GM23338 (cell line): ENCODE measurements around the gene GPR176. TPM values are rescaled to one million over a fixed set of nuclear protein-coding genes. Genes with fewer than 3 reads are reported as not detected.

Experiments used
- ATAC-seq: fragments of 200-7000 bp; cut with Tn5 transposase; 3 replicates; pipeline ENCODE4 v1.9.1; 2020
- DNase-seq: peaks from one replicate; pipeline ENCODE4 v3.0.0-alpha.2; 2015; ENCODE audit warnings: low spot score
- H2AFZ ChIP-seq: fragments of 200-600 bp; sonication (generic); 2 replicates; pipeline ENCODE4 v1.8.0; 2016; ENCODE audit warnings: antibody characterized with exemption, mild to moderate bottlenecking, moderate library complexity
- H3F3A ChIP-seq: fragments of 200-600 bp; sonication (generic); replicated peaks from 2 replicates; pipeline ENCODE4 v1.8.0; 2017; ENCODE audit warnings: antibody characterized with exemption, mixed run types, low read depth
- H3K27ac ChIP-seq: fragments of 200-600 bp; sonication (generic); 2 replicates; pipeline ENCODE4 v1.6.1; 2016; ENCODE audit warnings: low read depth
- H3K27me3 ChIP-seq: fragments of 200-600 bp; sonication (generic); 2 replicates; pipeline ENCODE4 v1.8.0; 2016; ENCODE audit warnings: mild to moderate bottlenecking, mixed run types, moderate library complexity; ENCODE audit not compliant: insufficient read depth
- H3K36me3 ChIP-seq: fragments of 200-600 bp; sonication (generic); 2 replicates; pipeline ENCODE4 v1.8.0; 2016; ENCODE audit warnings: mild to moderate bottlenecking; ENCODE audit not compliant: insufficient read depth
- H3K4me1 ChIP-seq: fragments of 200-600 bp; sonication (generic); 2 replicates; pipeline ENCODE4 v1.8.0; 2016; ENCODE audit warnings: mild to moderate bottlenecking, moderate library complexity; ENCODE audit not compliant: insufficient read depth
- H3K4me2 ChIP-seq: fragments of 200-600 bp; sonication (generic); 2 replicates; pipeline ENCODE4 v1.7.1; 2017; ENCODE audit warnings: mixed run types
- H3K4me3 ChIP-seq: fragments of 200-600 bp; sonication (generic); 2 replicates; pipeline ENCODE4 v1.6.1; 2016; ENCODE audit warnings: mixed run types
- H3K79me2 ChIP-seq: fragments of 200-600 bp; sonication (generic); replicated peaks from 2 replicates; pipeline ENCODE4 v1.8.0; 2017; ENCODE audit warnings: mild to moderate bottlenecking; ENCODE audit not compliant: insufficient read depth
- H3K9me2 ChIP-seq: fragments of 200-600 bp; sonication (generic); 2 replicates; pipeline ENCODE4 v1.8.0; 2017; ENCODE audit not compliant: insufficient read depth
- H4K20me1 ChIP-seq: fragments of 200-600 bp; sonication (generic); replicated peaks from 2 replicates; pipeline ENCODE4 v1.8.0; 2017; ENCODE audit warnings: mild to moderate bottlenecking; ENCODE audit not compliant: insufficient read depth
- H3K27ac Mint-ChIP-seq: 2 replicates; pipeline ENCODE4 v1.8.0; 2020; ENCODE audit warnings: inconsistent platforms, mild to moderate bottlenecking, moderate library complexity, mixed read lengths
- H3K27me3 Mint-ChIP-seq: 3 replicates; pipeline ENCODE4 v1.8.0; 2022; ENCODE audit warnings: low read depth, mild to moderate bottlenecking, moderate library complexity, mixed read lengths, inconsistent platforms; ENCODE audit not compliant: insufficient read depth, poor library complexity
- H3K36me3 Mint-ChIP-seq: 3 replicates; pipeline ENCODE4 v1.8.0; 2021; ENCODE audit warnings: low read depth, mild to moderate bottlenecking, inconsistent platforms, moderate library complexity, mixed read lengths
- H3K4me1 Mint-ChIP-seq: 3 replicates; pipeline ENCODE4 v1.8.0; 2020; ENCODE audit warnings: mild to moderate bottlenecking, inconsistent platforms, mixed read lengths
- H3K4me3 Mint-ChIP-seq: 3 replicates; pipeline ENCODE4 v1.8.0; 2021; ENCODE audit warnings: moderate library complexity, mild to moderate bottlenecking, inconsistent platforms, mixed read lengths
- H3K9me3 Mint-ChIP-seq: 3 replicates; pipeline ENCODE4 v1.8.0; 2020; ENCODE audit warnings: moderate library complexity, mild to moderate bottlenecking, inconsistent platforms, mixed read lengths
- CREB1 ChIP-seq: fragments of 250-450 bp; sonication (Bioruptor Pico); IDR thresholded peaks from 2 replicates; pipeline ENCODE4 v1.5.0; 2020; ENCODE audit warnings: low read depth, mild to moderate bottlenecking, moderate library complexity
- EZH2 ChIP-seq: fragments of 200-600 bp; sonication (generic); IDR thresholded peaks from one replicate; pipeline ENCODE4 v1.8.0; 2017; ENCODE audit warnings: antibody characterized with exemption, mild to moderate bottlenecking, low read depth; ENCODE audit not compliant: unreplicated experiment
- EZH2phosphoT487 ChIP-seq: fragments of 200-600 bp; sonication (generic); IDR thresholded peaks from one replicate; pipeline ENCODE4 v1.8.1; 2018; ENCODE audit warnings: antibody characterized with exemption; ENCODE audit not compliant: unreplicated experiment
- POLR2AphosphoS5 ChIP-seq: IDR thresholded peaks from 2 replicates; pipeline ENCODE4 v1.6.1; 2016; ENCODE audit warnings: antibody characterized with exemption, low read depth
- REST ChIP-seq: IDR thresholded peaks from one replicate; pipeline ENCODE4 v1.6.1; 2018; ENCODE audit warnings: antibody characterized with exemption; ENCODE audit not compliant: unreplicated experiment
- STAT1 ChIP-seq: IDR thresholded peaks from one replicate; pipeline ENCODE4 v1.6.1; 2016; ENCODE audit warnings: antibody characterized with exemption; ENCODE audit not compliant: unreplicated experiment
- ZNF114 ChIP-seq: fragments of 250-450 bp; sonication (Bioruptor Pico); IDR thresholded peaks from 2 replicates; pipeline ENCODE4 v1.5.0; 2020; ENCODE audit warnings: mild to moderate bottlenecking, moderate library complexity
- ZNF331 ChIP-seq: fragments of 250-450 bp; sonication (Bioruptor Pico); IDR thresholded peaks from 2 replicates; pipeline ENCODE4 v1.5.0; 2020; ENCODE audit warnings: low read depth, mild to moderate bottlenecking, moderate library complexity
- ZNF462 ChIP-seq: fragments of 250-450 bp; sonication (Bioruptor Pico); IDR thresholded peaks from 2 replicates; pipeline ENCODE4 v1.5.0; 2020; ENCODE audit warnings: mild to moderate bottlenecking, moderate library complexity
- polyA plus RNA-seq: library from polyadenylated mRNA; unstranded; fragments of >200 nt; fragmentation: Nextera tagmentation; extraction: Ambion mirVana; gene quantifications from 2 replicates; pipeline ENCODE4 v1.2.1, GENCODE V29; 2016
- total RNA-seq: library from RNA; depleted of rRNA; stranded (reverse); fragments of >200 nt; shearing (Covaris generic); gene quantifications from 2 replicates; pipeline ENCODE4 v1.2.3, GENCODE V29; 2014

Gene GPR176
- total and polyA plus RNA-seq, 2 experiments from 2014 or later = 60.0 to 248 TPM

- Mint-ChIP-seq H3K36me3 (no peaks in the 10 kb centered on the region), H3K27me3 (peaks cover 2% of the 10 kb centered on the region), H3K27ac (no peak overlapping the region), H3K4me1 (peaks cover 21% of the 10 kb centered on the region), H3K4me3 (no peak overlapping the region), H3K9me3 (no peaks in the 10 kb centered on the region; the same call in 2 of the 3 replicates)
- H3K36me3 ChIP-seq = no peaks in the 10 kb centered on the region
- no peaks in the 10 kb centered on the region; the same call in 1 of the 2 replicates for H3F3A ChIP-seq
- no peaks in the 10 kb centered on the region for H3K27me3 ChIP-seq
- ATAC-seq (no peak), DNase-seq (no peak)
- TF ChIP-seq STAT1 = no peak
- no peak for TF ChIP-seq REST
- TF ChIP-seq CREB1 (CRISPR knock-in tag) = no peak
- H3K4me3 ChIP-seq = no peak overlapping the region
- H3K27ac ChIP-seq = no peak overlapping the region
- H4K20me1 ChIP-seq = no peaks in the 10 kb centered on the region
- H3K4me1 ChIP-seq = peaks cover 14% of the 10 kb centered on the region
- no peaks in the 10 kb centered on the region for H3K9me2 ChIP-seq
- no peaks in the 10 kb centered on the region for H3K79me2 ChIP-seq
- H3K4me2 ChIP-seq = no peak overlapping the region
- H2AFZ ChIP-seq = no peak overlapping the region
These were observed 145.3 kb downstream of the GPR176 start for GRCh38 chr15:39774688-39775267.

- Histone ChIP-seq H3K4me2 (no peak overlapping the region), H2AFZ (no peak overlapping the region), H3K27ac (0 out of 2 replicates have a peak overlapping the region, but pooled peaks have one; percentile 14), H4K20me1 (no peaks in the 10 kb centered on the region), H3K4me3 (no peak overlapping the region), H3K4me1 (no peaks in the 10 kb centered on the region), H3K79me2 (no peaks in the 10 kb centered on the region), H3K27me3 (no peaks in the 10 kb centered on the region), H3K36me3 (no peaks in the 10 kb centered on the region), H3K9me2 (no peaks in the 10 kb centered on the region), H3F3A (no peaks in the 10 kb centered on the region; the same call in 1 of the 2 replicates)
- Mint-ChIP-seq H3K4me3 (no peak overlapping the region), H3K27me3 (peaks cover 3% of the 10 kb centered on the region), H3K9me3 (peaks cover 5% of the 10 kb centered on the region; the same call in 1 of the 3 replicates), H3K36me3 (peaks cover 4% of the 10 kb centered on the region; the same call in 1 of the 3 replicates), H3K27ac (peak overlapping the region; percentile 16; the same call in 1 of the 2 replicates), H3K4me1 (peaks cover 7% of the 10 kb centered on the region)
- ATAC-seq (peak; percentile 62), DNase-seq (no peak)
- TF ChIP-seq EZH2 = no peak
- TF ChIP-seq STAT1 = no peak
- TF ChIP-seq EZH2phosphoT487 = no peak
- no peak for TF ChIP-seq ZNF114
- TF ChIP-seq CREB1 (CRISPR knock-in tag) = no peak
- no peak for TF ChIP-seq POLR2AphosphoS5
- no peak for TF ChIP-seq ZNF462
- no peak for TF ChIP-seq ZNF331 (CRISPR knock-in tag)
These were observed 149.0 kb downstream of the GPR176 start for GRCh38 chr15:39770748-39771689.
